Esophagus muscularis mucosa (tissue), 4 donors: ENCODE data around the gene CPED1. TPM values are rescaled to one million over a fixed set of nuclear protein-coding genes. Genes with fewer than 3 reads are reported as not detected.
A peak's percentile ranks its signal among the peaks of the same experiment; 100 is the strongest.

ENCODE experiments used
- DNase-seq: peaks from one replicate; pipeline ENCODE4 v3.0.0-alpha.2; 2017; ENCODE audit errors: extremely low spot score
- H3K27ac ChIP-seq, 4 donors: fragments of 200-600 bp; sonication (generic); replicated peaks in 1 of 4; 1 replicate in 3 of 4; 2 replicates in 1 of 4; pipeline ENCODE4 v1.5.1; 2016 to 2019; ENCODE audit warnings: mild to moderate bottlenecking in 1 of 4
- H3K27me3 ChIP-seq, 4 donors: fragments of 200-600 bp; sonication (generic); one replicate each; pipeline versions ENCODE4 v1.5.1 to v1.6.0; 2016 to 2019
- H3K36me3 ChIP-seq, 4 donors: fragments of 200-600 bp; sonication (generic); one replicate each; pipeline ENCODE4 v1.5.1; 2016 to 2019
- H3K4me1 ChIP-seq, 4 donors: fragments of 200-600 bp; sonication (generic); one replicate each; pipeline ENCODE4 v1.5.1; 2016 to 2019
- H3K4me3 ChIP-seq, 4 donors: fragments of 200-600 bp; sonication (generic); 1 replicate in 2 of 4; 2 replicates in 2 of 4; pipeline ENCODE4 v1.5.1; 2016 to 2019; ENCODE audit warnings: mild to moderate bottlenecking in 4 of 4, moderate library complexity in 1 of 4
- H3K9me3 ChIP-seq, 4 donors: fragments of 200-600 bp; sonication (generic); 1 replicate in 3 of 4; 2 replicates in 1 of 4; pipeline ENCODE4 v1.5.1; 2016 to 2019
- CTCF ChIP-seq, 3 experiments: fragments of 200-600 bp in 2 of 3; fragments of 450-650 bp in 1 of 3; sonication (generic) in 2 of 3; IDR thresholded peaks; one replicate each; pipeline ENCODE4 v1.5.1; 2017 to 2019; ENCODE audit warnings: antibody characterized with exemption in 3 of 3, mild to moderate bottlenecking in 2 of 3, moderate library complexity in 1 of 3
- EP300 ChIP-seq: sonication (generic); formaldehyde crosslinking; IDR thresholded peaks from one replicate; pipeline ENCODE4 v1.6.1; 2017; ENCODE audit warnings: antibody characterized with exemption
- POLR2A ChIP-seq: fragments of 450-650 bp; IDR thresholded peaks from one replicate; pipeline ENCODE4 v1.6.1; 2017; ENCODE audit warnings: antibody characterized with exemption, moderate library complexity, mild to moderate bottlenecking, low read depth
- POLR2AphosphoS5 ChIP-seq, 2 donors: sonication (generic); formaldehyde crosslinking; IDR thresholded peaks; one replicate each; pipeline ENCODE4 v1.6.1; 2017; ENCODE audit warnings: antibody characterized with exemption in 2 of 2
- WGBS: methylation state at CpG from one replicate; pipeline ENCODE4 v1.1.5; 2018; 5-methylcytosine and 5-hydroxymethylcytosine counted together
- intact Hi-C: fragments of 100-400 bp; cut with DNase I; formaldehyde crosslinking; loops from one replicate; pipeline ENCODE4 v1.15.1; 2023
- total RNA-seq, 4 donors: library from RNA; depleted of rRNA; stranded (reverse); fragments of >200 nt; gene quantifications; one replicate each; pipeline versions ENCODE4 v1.1.0 to v1.2.1, GENCODE V29; 2016

CPED1 gene
- total RNA-seq, 4 donors from 2014 or later, result 28.1 to 81.8 (median 32.0) TPM

- H3K36me3 ChIP-seq, result no peaks in the 10 kb centered on the region
- 39% methylated on average over 6 of the region's 6 CpGs for WGBS
- H3K4me3 ChIP-seq, result no peak overlapping the region
- TF ChIP-seq POLR2A (no peak), EP300 (no peak), POLR2AphosphoS5 (IDR thresholded peaks at IDR 0.05) (no peak), CTCF (IDR thresholded peaks at IDR 0.05) (no peak)
- H3K27ac ChIP-seq, result peak overlapping the region in 3 of 4 donors; percentile 12 to 32 (median 22)
- no peak for DNase-seq
- H3K27me3 ChIP-seq, result no peaks in the 10 kb centered on the region
- H3K4me1 ChIP-seq, result peaks cover 0 to 23% (median 1%) of the 10 kb centered on the region in 4 donors
- no peaks in the 10 kb centered on the region for H3K9me3 ChIP-seq
- intact Hi-C loops, result no loop called here
Observed at GRCh38 chr7:121041516-121042148, 53.1 kb downstream of the CPED1 start.

- Histone ChIP-seq H3K27ac (peak overlapping the region in 3 of 4 donors; percentile 12 to 32 (median 22)), H3K9me3 (no peaks in the 10 kb centered on the region), H3K27me3 (no peaks in the 10 kb centered on the region), H3K4me3 (no peak overlapping the region), H3K36me3 (no peaks in the 10 kb centered on the region), H3K4me1 (peaks cover 0 to 23% (median 1%) of the 10 kb centered on the region in 4 donors)
- intact Hi-C loops, result no loop called here
- TF ChIP-seq CTCF (IDR thresholded peaks at IDR 0.05) (no peak), EP300 (no peak), POLR2AphosphoS5 (IDR thresholded peaks at IDR 0.05) (no peak), POLR2A (no peak)
- WGBS, result 83% methylated on average over 2 of the region's 2 CpGs
- DNase-seq, result no peak
Observed at GRCh38 chr7:121042195-121042594, 53.7 kb downstream of the CPED1 start.

GRCh38 chr7:121042899-121043298, 54.4 kb downstream of the CPED1 start:
- H3K36me3 ChIP-seq, result peaks cover 0 to 5% (median under 1%) of the 10 kb centered on the region in 4 donors
- peaks cover 0 to 23% (median 1%) of the 10 kb centered on the region in 4 donors for H3K4me1 ChIP-seq
- H3K9me3 ChIP-seq, result no peaks in the 10 kb centered on the region
- TF ChIP-seq CTCF (IDR thresholded peaks at IDR 0.05) (no peak), POLR2A (no peak), EP300 (no peak), POLR2AphosphoS5 (IDR thresholded peaks at IDR 0.05) (no peak)
- no peak for DNase-seq
- H3K27me3 ChIP-seq, result no peaks in the 10 kb centered on the region
- no peak overlapping the region for H3K27ac ChIP-seq
- 100% methylated on average over 3 of the region's 3 CpGs for WGBS
- intact Hi-C loops, result no loop called here
- no peak overlapping the region for H3K4me3 ChIP-seq

GRCh38 chr7:121043314-121044234, 55.1 kb downstream of the CPED1 start:
- H3K4me3 ChIP-seq, result no peak overlapping the region
- H3K27ac ChIP-seq, result no peak overlapping the region
- no peaks in the 10 kb centered on the region for H3K27me3 ChIP-seq
- no peaks in the 10 kb centered on the region for H3K9me3 ChIP-seq
- peaks cover 0 to 21% (median 1%) of the 10 kb centered on the region in 4 donors for H3K4me1 ChIP-seq
- intact Hi-C loops, result no loop called here
- TF ChIP-seq CTCF (IDR thresholded peaks at IDR 0.05) (no peak), POLR2A (no peak), EP300 (no peak)
- peaks cover 0 to 12% (median 2%) of the 10 kb centered on the region in 4 donors for H3K36me3 ChIP-seq
- no peak for DNase-seq
- WGBS, result 95% methylated on average over 4 of the region's 4 CpGs
